ENCODE measurements around the gene NPLOC4. TPM values are rescaled to one million over a fixed set of nuclear protein-coding genes. Genes with fewer than 3 reads are reported as not detected.

Gene NPLOC4
- total and polyA plus RNA-seq, 2 experiments from 2014 or later: 51.4 to 64.6 TPM

- H3K36me3 ChIP-seq (ENCODE audit: low read depth): no peaks in the 10 kb centered on the region; the same call in 1 of the 2 replicates
- 84 to 85% methylated on average over 26 of the region's 26 CpGs for WGBS, 2 experiments (ENCODE audit: low coverage in 1 of 2, low lambda C conversion rate in 2 of 2, missing lambda C conversion rate in 2 of 2)
- H3K27ac ChIP-seq: no peak overlapping the region
- H4K20me1 ChIP-seq (ENCODE audit: insufficient read depth): no peaks in the 10 kb centered on the region
- no peak overlapping the region for H3K4me3 ChIP-seq
- H3K9ac ChIP-seq: no peak overlapping the region
- in situ Hi-C loops (cut with MboI): no loop called here
- H3K4me1 ChIP-seq (ENCODE audit: insufficient read depth): no peaks in the 10 kb centered on the region
- no peak for DNase-seq
- no peaks in the 10 kb centered on the region for H3K79me2 ChIP-seq (ENCODE audit: insufficient read depth)
- H3K4me2 ChIP-seq (ENCODE audit: unreplicated experiment): no peak overlapping the region
- no peaks in the 10 kb centered on the region for H3K9me2 ChIP-seq (ENCODE audit: insufficient read depth)
- H3K9me3 ChIP-seq (ENCODE audit: low read depth): no peaks in the 10 kb centered on the region
- H2AFZ ChIP-seq: no peak overlapping the region
- H3K27me3 ChIP-seq (replicated peaks; ENCODE audit: insufficient read depth): no peaks in the 10 kb centered on the region
- no peak for TF ChIP-seq EZH2 (IDR thresholded peaks at IDR 0.05; ENCODE audit: insufficient read depth, poor library complexity, severe bottlenecking)
- no peak for TF ChIP-seq EZH2phosphoT487 (IDR thresholded peaks at IDR 0.05; ENCODE audit: insufficient read depth, low read depth)
- no peaks in the 10 kb centered on the region for H3F3A ChIP-seq (ENCODE audit: insufficient read depth)
Observed at GRCh38 chr17:81538651-81539570, 98.0 kb downstream of the NPLOC4 start.

GRCh38 chr17:81537856-81538555 is 98.9 kb downstream of the NPLOC4 start:
- no peak overlapping the region for H2AFZ ChIP-seq
- TF ChIP-seq EZH2phosphoT487 (IDR thresholded peaks at IDR 0.05; ENCODE audit: insufficient read depth, low read depth): no peak
- TF ChIP-seq EZH2 (IDR thresholded peaks at IDR 0.05; ENCODE audit: insufficient read depth, poor library complexity, severe bottlenecking): no peak
- no peak overlapping the region for H3K27ac ChIP-seq
- H3K4me1 ChIP-seq (ENCODE audit: insufficient read depth): no peaks in the 10 kb centered on the region
- H4K20me1 ChIP-seq (ENCODE audit: insufficient read depth): no peaks in the 10 kb centered on the region
- in situ Hi-C loops (cut with MboI): no loop called here
- no peaks in the 10 kb centered on the region for H3K79me2 ChIP-seq (ENCODE audit: insufficient read depth)
- H3K36me3 ChIP-seq (ENCODE audit: low read depth): no peaks in the 10 kb centered on the region; the same call in 1 of the 2 replicates
- H3K9ac ChIP-seq: no peak overlapping the region
- H3K9me3 ChIP-seq (ENCODE audit: low read depth): no peaks in the 10 kb centered on the region
- no peaks in the 10 kb centered on the region for H3K9me2 ChIP-seq (ENCODE audit: insufficient read depth)
- WGBS, 2 experiments (ENCODE audit: low coverage in 1 of 2, low lambda C conversion rate in 2 of 2, missing lambda C conversion rate in 2 of 2): 77 to 81% methylated on average over 25 to 26 of the region's 26 CpGs
- H3F3A ChIP-seq (ENCODE audit: insufficient read depth): no peaks in the 10 kb centered on the region
- H3K4me3 ChIP-seq: no peak overlapping the region
- H3K27me3 ChIP-seq (replicated peaks; ENCODE audit: insufficient read depth): no peaks in the 10 kb centered on the region
- no peak overlapping the region for H3K4me2 ChIP-seq (ENCODE audit: unreplicated experiment)
- no peak for DNase-seq

GRCh38 chr17:81537343-81537855 is 99.5 kb downstream of the NPLOC4 start:
- Histone ChIP-seq H3F3A (ENCODE audit: insufficient read depth) (no peaks in the 10 kb centered on the region), H3K4me2 (ENCODE audit: unreplicated experiment) (no peak overlapping the region), H3K9ac (no peak overlapping the region), H4K20me1 (ENCODE audit: insufficient read depth) (no peaks in the 10 kb centered on the region), H3K36me3 (ENCODE audit: low read depth) (no peaks in the 10 kb centered on the region; the same call in 1 of the 2 replicates), H3K27me3 (replicated peaks; ENCODE audit: insufficient read depth) (no peaks in the 10 kb centered on the region), H3K9me2 (ENCODE audit: insufficient read depth) (no peaks in the 10 kb centered on the region), H3K4me3 (no peak overlapping the region), H3K27ac (no peak overlapping the region), H3K4me1 (ENCODE audit: insufficient read depth) (no peaks in the 10 kb centered on the region), H3K9me3 (ENCODE audit: low read depth) (no peaks in the 10 kb centered on the region), H2AFZ (no peak overlapping the region), H3K79me2 (ENCODE audit: insufficient read depth) (no peaks in the 10 kb centered on the region)
- in situ Hi-C loops (cut with MboI): no loop called here
- 17 to 22% methylated on average over 10 to 17 of the region's 17 CpGs for WGBS, 2 experiments (ENCODE audit: low coverage in 1 of 2, low lambda C conversion rate in 2 of 2, missing lambda C conversion rate in 2 of 2)
- DNase-seq: no peak
- TF ChIP-seq EZH2phosphoT487 (IDR thresholded peaks at IDR 0.05; ENCODE audit: insufficient read depth, low read depth) (no peak), EZH2 (IDR thresholded peaks at IDR 0.05; ENCODE audit: insufficient read depth, poor library complexity, severe bottlenecking) (no peak)

Data from GM23248 (cell line).